ENCODE measurements around the gene SMG5. TPM values are rescaled to one million over a fixed set of nuclear protein-coding genes. Genes with fewer than 3 reads are reported as not detected.

The SMG5 gene
- total RNA-seq, 1 experiment from 2014 or later = 140 TPM

- Mint-ChIP-seq H3K27me3 (ENCODE audit: insufficient read depth, unreplicated experiment) (no peaks in the 10 kb centered on the region), H3K36me3 (ENCODE audit: insufficient read depth, unreplicated experiment) (peaks cover 57% of the 10 kb centered on the region), H3K4me1 (ENCODE audit: insufficient read depth, unreplicated experiment) (peaks cover 24% of the 10 kb centered on the region), H3K9me3 (ENCODE audit: unreplicated experiment) (no peaks in the 10 kb centered on the region), H3K4me3 (ENCODE audit: unreplicated experiment) (no peak overlapping the region), H3K27ac (ENCODE audit: low read depth, unreplicated experiment) (no peak overlapping the region)
- CTCF ChIA-PET = interaction anchor here (1.1 to 22.6 kb wide), 24 partner anchors 9 to 155 kb away, joined by 3 to 524 read pairs (median 10); partner anchors contain the start of genes BGLAP, PMF1, SEMA4A and SMG5
- BruUV-seq (replicated peaks) = no TSS peak
- intact Hi-C loops (cut with micrococcal nuclease) = no loop called here
- POLR2A ChIA-PET = interaction anchor here (0.7 to 5.1 kb wide), 8 partner anchors 13 to 130 kb away, joined by 3 to 52 read pairs (median 5); partner anchors contain the start of genes PMF1 and SEMA4A
- DNase-seq (ENCODE audit: unreplicated experiment) = no peak
- TF ChIP-seq, protein P1, sequence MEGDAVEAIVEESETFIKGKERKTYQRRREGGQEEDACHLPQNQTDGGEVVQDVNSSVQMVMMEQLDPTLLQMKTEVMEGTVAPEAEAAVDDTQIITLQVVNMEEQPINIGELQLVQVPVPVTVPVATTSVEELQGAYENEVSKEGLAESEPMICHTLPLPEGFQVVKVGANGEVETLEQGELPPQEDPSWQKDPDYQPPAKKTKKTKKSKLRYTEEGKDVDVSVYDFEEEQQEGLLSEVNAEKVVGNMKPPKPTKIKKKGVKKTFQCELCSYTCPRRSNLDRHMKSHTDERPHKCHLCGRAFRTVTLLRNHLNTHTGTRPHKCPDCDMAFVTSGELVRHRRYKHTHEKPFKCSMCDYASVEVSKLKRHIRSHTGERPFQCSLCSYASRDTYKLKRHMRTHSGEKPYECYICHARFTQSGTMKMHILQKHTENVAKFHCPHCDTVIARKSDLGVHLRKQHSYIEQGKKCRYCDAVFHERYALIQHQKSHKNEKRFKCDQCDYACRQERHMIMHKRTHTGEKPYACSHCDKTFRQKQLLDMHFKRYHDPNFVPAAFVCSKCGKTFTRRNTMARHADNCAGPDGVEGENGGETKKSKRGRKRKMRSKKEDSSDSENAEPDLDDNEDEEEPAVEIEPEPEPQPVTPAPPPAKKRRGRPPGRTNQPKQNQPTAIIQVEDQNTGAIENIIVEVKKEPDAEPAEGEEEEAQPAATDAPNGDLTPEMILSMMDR (IDR thresholded peaks at IDR 0.05; ENCODE audit: unreplicated experiment) = no peak
Measured at GRCh38 chr1:156226116-156226538, 56.5 kb downstream of the SMG5 start.

GRCh38 chr1:156225677-156226014 is 57.0 kb downstream of the SMG5 start:
- intact Hi-C loops (cut with micrococcal nuclease) = loop anchor here (1.0 kb wide), 3 partner anchors 79 to 135 kb away; no protein-coding TSS in a partner anchor
- H3K4me1 Mint-ChIP-seq (ENCODE audit: insufficient read depth, unreplicated experiment) = peaks cover 27% of the 10 kb centered on the region
- TF ChIP-seq, protein P1 (IDR thresholded peaks at IDR 0.05; ENCODE audit: unreplicated experiment) = no peak
- peak overlapping the region; percentile 10 for H3K27ac Mint-ChIP-seq (ENCODE audit: low read depth, unreplicated experiment)
- ChIA-PET CTCF (interaction anchor here (0.6 to 22.6 kb wide), 45 partner anchors 8 to 292 kb away, joined by 3 to 524 read pairs (median 6); partner anchors contain the start of genes BGLAP, KHDC4, PAQR6 and PMF1), POLR2A (interaction anchor here (0.6 to 5.1 kb wide), 15 partner anchors 8 to 135 kb away, joined by 3 to 52 read pairs (median 3); partner anchors contain the start of genes PMF1 and SEMA4A)
- no peak overlapping the region for H3K4me3 Mint-ChIP-seq (ENCODE audit: unreplicated experiment)
- peaks cover 58% of the 10 kb centered on the region for H3K36me3 Mint-ChIP-seq (ENCODE audit: insufficient read depth, unreplicated experiment)
- no peaks in the 10 kb centered on the region for H3K27me3 Mint-ChIP-seq (ENCODE audit: insufficient read depth, unreplicated experiment)
- BruUV-seq (replicated peaks) = no TSS peak
- DNase-seq (ENCODE audit: unreplicated experiment) = no peak
- no peaks in the 10 kb centered on the region for H3K9me3 Mint-ChIP-seq (ENCODE audit: unreplicated experiment)

- TF ChIP-seq, protein P1 (IDR thresholded peaks at IDR 0.05; ENCODE audit: unreplicated experiment) = no peak
- H3K4me1 Mint-ChIP-seq (ENCODE audit: insufficient read depth, unreplicated experiment) = peaks cover 42% of the 10 kb centered on the region
- no peak for DNase-seq (ENCODE audit: unreplicated experiment)
- H3K27ac Mint-ChIP-seq (ENCODE audit: low read depth, unreplicated experiment) = no peak overlapping the region
- H3K27me3 Mint-ChIP-seq (ENCODE audit: insufficient read depth, unreplicated experiment) = no peaks in the 10 kb centered on the region
- CTCF ChIA-PET = interaction anchor here (0.6 to 22.6 kb wide), 6 partner anchors 14 to 156 kb away, joined by 3 to 524 read pairs (median 4); no protein-coding TSS in a partner anchor
- no peaks in the 10 kb centered on the region for H3K9me3 Mint-ChIP-seq (ENCODE audit: unreplicated experiment)
- BruUV-seq (replicated peaks) = no TSS peak
- POLR2A ChIA-PET = interaction anchor here (0.6 to 0.9 kb wide), 2 partner anchors 9 to 95 kb away, joined by 3 to 5 read pairs; partner anchors contain the start of gene PMF1
- peaks cover 54% of the 10 kb centered on the region for H3K36me3 Mint-ChIP-seq (ENCODE audit: insufficient read depth, unreplicated experiment)
- intact Hi-C loops (cut with micrococcal nuclease) = no loop called here
- H3K4me3 Mint-ChIP-seq (ENCODE audit: unreplicated experiment) = no peak overlapping the region
Measured at GRCh38 chr1:156221986-156222692, 60.5 kb downstream of the SMG5 start.

DNA sequence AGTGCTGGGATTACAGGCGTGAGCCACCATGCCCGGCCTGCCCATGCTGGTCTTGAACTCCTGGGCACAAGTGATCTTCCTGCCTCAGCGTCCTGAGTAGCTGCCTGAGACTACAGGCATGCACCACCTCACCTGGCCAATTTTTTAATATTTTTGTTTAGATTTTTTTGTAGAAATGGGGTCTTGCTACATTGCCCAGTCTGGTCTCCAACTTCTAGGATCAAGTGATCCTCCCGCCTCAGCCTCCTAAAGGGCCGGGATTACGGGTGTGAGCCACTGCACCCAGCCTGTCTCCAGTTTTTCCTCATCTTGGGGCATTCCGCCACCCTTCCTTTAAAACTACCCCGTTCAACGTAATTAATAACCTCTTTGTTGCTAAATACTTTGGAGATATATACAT is 62.4 kb downstream of the SMG5 start:
- no peak for DNase-seq (ENCODE audit: unreplicated experiment)
- TF ChIP-seq, protein P1 (IDR thresholded peaks at IDR 0.05; ENCODE audit: unreplicated experiment) = no peak
- intact Hi-C loops (cut with micrococcal nuclease) = no loop called here
- Mint-ChIP-seq H3K27ac (ENCODE audit: low read depth, unreplicated experiment) (no peak overlapping the region), H3K27me3 (ENCODE audit: insufficient read depth, unreplicated experiment) (no peaks in the 10 kb centered on the region), H3K9me3 (ENCODE audit: unreplicated experiment) (no peaks in the 10 kb centered on the region), H3K4me1 (ENCODE audit: insufficient read depth, unreplicated experiment) (peaks cover 38% of the 10 kb centered on the region), H3K4me3 (ENCODE audit: unreplicated experiment) (no peak overlapping the region), H3K36me3 (ENCODE audit: insufficient read depth, unreplicated experiment) (peaks cover 48% of the 10 kb centered on the region)
- BruUV-seq (replicated peaks) = no TSS peak
- ChIA-PET CTCF (interaction anchor here (0.6 to 22.6 kb wide), 6 partner anchors 25 to 145 kb away, joined by 3 to 524 read pairs (median 3); no protein-coding TSS in a partner anchor), POLR2A (interaction anchor here (1.5 to 2.4 kb wide), 2 partner anchors 91 to 125 kb away, joined by 5 to 6 read pairs; no protein-coding TSS in a partner anchor)

Data from MCF 10A (cell line).